Measurements from ENCODE around the gene ERC1. TPM values are rescaled to one million over a fixed set of nuclear protein-coding genes. Genes with fewer than 3 reads are reported as not detected.

The ERC1 gene
- total RNA-seq, 1 donor from 2014 or later, result 79.5 TPM

GRCh38 chr12:989751-990660 lies 1.0 kb upstream of the ERC1 start:
- DNase-seq (ENCODE audit: extremely low spot score, unreplicated experiment), result peak; percentile 87
- H3K9me3 Mint-ChIP-seq (ENCODE audit: unreplicated experiment), result no peaks in the 10 kb centered on the region
- H3K4me1 Mint-ChIP-seq (ENCODE audit: unreplicated experiment), result peaks cover 39% of the 10 kb centered on the region
- TF ChIP-seq CTCF (IDR thresholded peaks at IDR 0.05), result peak; percentile 28
- peaks cover 5% of the 10 kb centered on the region for H3K36me3 Mint-ChIP-seq (ENCODE audit: unreplicated experiment)
- H3K27ac Mint-ChIP-seq (ENCODE audit: unreplicated experiment), result peak overlapping the region; percentile 98
- H3K4me3 Mint-ChIP-seq (ENCODE audit: unreplicated experiment), result peak overlapping the region; percentile 93
- H3K27me3 Mint-ChIP-seq (ENCODE audit: unreplicated experiment), result no peaks in the 10 kb centered on the region

GRCh38 chr12:991350-992333 lies 619 bp downstream of the ERC1 start:
- no peaks in the 10 kb centered on the region for H3K27me3 Mint-ChIP-seq (ENCODE audit: unreplicated experiment)
- no peak for DNase-seq (ENCODE audit: extremely low spot score, unreplicated experiment)
- no peaks in the 10 kb centered on the region for H3K9me3 Mint-ChIP-seq (ENCODE audit: unreplicated experiment)
- peaks cover 3% of the 10 kb centered on the region for H3K36me3 Mint-ChIP-seq (ENCODE audit: unreplicated experiment)
- H3K4me3 Mint-ChIP-seq (ENCODE audit: unreplicated experiment), result peak overlapping the region; percentile 93
- H3K4me1 Mint-ChIP-seq (ENCODE audit: unreplicated experiment), result peaks cover 48% of the 10 kb centered on the region
- peak overlapping the region; percentile 91 for H3K27ac Mint-ChIP-seq (ENCODE audit: unreplicated experiment)
- no peak for TF ChIP-seq CTCF (IDR thresholded peaks at IDR 0.05)

GRCh38 chr12:992647-993046 lies 1.6 kb downstream of the ERC1 start:
- Mint-ChIP-seq H3K36me3 (ENCODE audit: unreplicated experiment) (no peaks in the 10 kb centered on the region), H3K9me3 (ENCODE audit: unreplicated experiment) (no peaks in the 10 kb centered on the region), H3K27ac (ENCODE audit: unreplicated experiment) (peak overlapping the region; percentile 91), H3K4me3 (ENCODE audit: unreplicated experiment) (peak overlapping the region; percentile 88), H3K4me1 (ENCODE audit: unreplicated experiment) (peaks cover 48% of the 10 kb centered on the region), H3K27me3 (ENCODE audit: unreplicated experiment) (no peaks in the 10 kb centered on the region)
- no peak for DNase-seq (ENCODE audit: extremely low spot score, unreplicated experiment)
- TF ChIP-seq CTCF (IDR thresholded peaks at IDR 0.05), result no peak

- no peak for DNase-seq (ENCODE audit: extremely low spot score, unreplicated experiment)
Observed at GRCh38 chr12:996881-997280, 5.9 kb downstream of the ERC1 start.

More at GRCh38 chr12:996881-997280, 5.9 kb downstream of the ERC1 start:
- no peaks in the 10 kb centered on the region for H3K36me3 Mint-ChIP-seq (ENCODE audit: unreplicated experiment)
- TF ChIP-seq CTCF (IDR thresholded peaks at IDR 0.05), result no peak
- peaks cover 24% of the 10 kb centered on the region for H3K4me1 Mint-ChIP-seq (ENCODE audit: unreplicated experiment)
- no peaks in the 10 kb centered on the region for H3K9me3 Mint-ChIP-seq (ENCODE audit: unreplicated experiment)
- no peaks in the 10 kb centered on the region for H3K27me3 Mint-ChIP-seq (ENCODE audit: unreplicated experiment)
- H3K27ac Mint-ChIP-seq (ENCODE audit: unreplicated experiment), result no peak overlapping the region
- H3K4me3 Mint-ChIP-seq (ENCODE audit: unreplicated experiment), result no peak overlapping the region
